HFF-Myc (cell line): ENCODE results near the gene AMZ2.

Source experiments
- DNase-seq: peaks from one replicate; pipeline ENCODE4 v3.0.0-alpha.2; 2011; ENCODE audit warnings: low read depth; ENCODE audit errors: extremely low read depth
- H3K4me3 ChIP-seq: replicated peaks from 2 replicates; pipeline ENCODE4 v1.5.1; 2011; ENCODE audit warnings: low read depth, mild to moderate bottlenecking, control low read depth, low read length
- TF ChIP-seq, protein P1 (sequence below): IDR thresholded peaks from 2 replicates; pipeline ENCODE4 v1.5.1; 2012; ENCODE audit warnings: mild to moderate bottlenecking, low read depth, low read length, control low read depth; ENCODE audit errors: missing control alignments

AMZ2 gene

GRCh38 chr17:68305142-68305541 lies 57.3 kb downstream of the AMZ2 start:
- TF ChIP-seq, protein P1, sequence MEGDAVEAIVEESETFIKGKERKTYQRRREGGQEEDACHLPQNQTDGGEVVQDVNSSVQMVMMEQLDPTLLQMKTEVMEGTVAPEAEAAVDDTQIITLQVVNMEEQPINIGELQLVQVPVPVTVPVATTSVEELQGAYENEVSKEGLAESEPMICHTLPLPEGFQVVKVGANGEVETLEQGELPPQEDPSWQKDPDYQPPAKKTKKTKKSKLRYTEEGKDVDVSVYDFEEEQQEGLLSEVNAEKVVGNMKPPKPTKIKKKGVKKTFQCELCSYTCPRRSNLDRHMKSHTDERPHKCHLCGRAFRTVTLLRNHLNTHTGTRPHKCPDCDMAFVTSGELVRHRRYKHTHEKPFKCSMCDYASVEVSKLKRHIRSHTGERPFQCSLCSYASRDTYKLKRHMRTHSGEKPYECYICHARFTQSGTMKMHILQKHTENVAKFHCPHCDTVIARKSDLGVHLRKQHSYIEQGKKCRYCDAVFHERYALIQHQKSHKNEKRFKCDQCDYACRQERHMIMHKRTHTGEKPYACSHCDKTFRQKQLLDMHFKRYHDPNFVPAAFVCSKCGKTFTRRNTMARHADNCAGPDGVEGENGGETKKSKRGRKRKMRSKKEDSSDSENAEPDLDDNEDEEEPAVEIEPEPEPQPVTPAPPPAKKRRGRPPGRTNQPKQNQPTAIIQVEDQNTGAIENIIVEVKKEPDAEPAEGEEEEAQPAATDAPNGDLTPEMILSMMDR: no peak
- no peak overlapping the region for H3K4me3 ChIP-seq
- no peak for DNase-seq
